Measurements from ENCODE around the gene TAS2R43.
"Not testable (repeated sequence)": the region's sequence is repeated elsewhere in the genome, so short reads cannot be mapped to it uniquely, and the experiment has no call there.

TAS2R43 gene

DNA sequence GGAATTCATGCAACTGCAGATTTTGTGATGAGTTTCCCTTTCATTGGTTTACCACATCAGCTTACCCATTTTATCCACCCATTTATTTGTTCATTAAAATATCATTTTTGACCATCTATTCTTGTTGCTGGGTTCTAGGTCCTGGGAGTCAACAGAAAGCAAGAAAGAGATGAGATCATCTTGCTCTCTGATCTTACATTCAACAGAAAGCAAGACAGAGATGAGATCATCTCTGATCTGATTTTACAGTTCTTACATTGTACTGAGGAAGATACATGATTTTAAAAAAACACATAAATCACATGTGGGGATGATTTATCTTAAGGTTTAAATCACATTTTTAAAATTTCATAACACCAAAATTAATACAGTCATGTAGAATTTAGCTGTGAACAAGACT, 32.3 kb downstream of the TAS2R43 start:
- TF ChIP-seq, protein P1, sequence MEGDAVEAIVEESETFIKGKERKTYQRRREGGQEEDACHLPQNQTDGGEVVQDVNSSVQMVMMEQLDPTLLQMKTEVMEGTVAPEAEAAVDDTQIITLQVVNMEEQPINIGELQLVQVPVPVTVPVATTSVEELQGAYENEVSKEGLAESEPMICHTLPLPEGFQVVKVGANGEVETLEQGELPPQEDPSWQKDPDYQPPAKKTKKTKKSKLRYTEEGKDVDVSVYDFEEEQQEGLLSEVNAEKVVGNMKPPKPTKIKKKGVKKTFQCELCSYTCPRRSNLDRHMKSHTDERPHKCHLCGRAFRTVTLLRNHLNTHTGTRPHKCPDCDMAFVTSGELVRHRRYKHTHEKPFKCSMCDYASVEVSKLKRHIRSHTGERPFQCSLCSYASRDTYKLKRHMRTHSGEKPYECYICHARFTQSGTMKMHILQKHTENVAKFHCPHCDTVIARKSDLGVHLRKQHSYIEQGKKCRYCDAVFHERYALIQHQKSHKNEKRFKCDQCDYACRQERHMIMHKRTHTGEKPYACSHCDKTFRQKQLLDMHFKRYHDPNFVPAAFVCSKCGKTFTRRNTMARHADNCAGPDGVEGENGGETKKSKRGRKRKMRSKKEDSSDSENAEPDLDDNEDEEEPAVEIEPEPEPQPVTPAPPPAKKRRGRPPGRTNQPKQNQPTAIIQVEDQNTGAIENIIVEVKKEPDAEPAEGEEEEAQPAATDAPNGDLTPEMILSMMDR (IDR thresholded peaks at IDR 0.05; ENCODE audit: low read depth, low read length, missing control alignments), result no peak
- no peak for DNase-seq (ENCODE audit: extremely low read depth, low read depth)
- no peak overlapping the region for H3K4me3 ChIP-seq (replicated peaks; ENCODE audit: low read depth, low read length)

DNA sequence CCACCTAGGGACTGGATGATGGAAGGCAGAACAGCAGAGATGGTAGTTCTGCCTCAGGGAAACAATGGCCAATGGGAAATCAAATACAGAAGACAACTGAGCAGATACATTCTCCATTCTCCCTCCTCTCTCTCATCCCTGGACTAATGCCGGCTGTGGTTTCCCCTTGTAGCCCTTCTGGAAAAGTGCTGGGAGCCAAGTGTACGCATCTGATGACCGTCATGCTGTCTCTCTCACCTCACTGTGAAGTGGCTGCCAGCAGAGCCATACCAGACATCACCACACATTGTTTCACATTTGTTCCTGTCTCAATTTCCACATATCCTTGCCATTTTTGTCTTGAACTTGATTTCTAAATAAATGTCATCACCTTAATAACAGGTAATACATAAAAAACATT, 33.1 kb downstream of the TAS2R43 start:
- H3K4me3 ChIP-seq (replicated peaks; ENCODE audit: low read depth, low read length), result no peak overlapping the region
- no peak for DNase-seq (ENCODE audit: extremely low read depth, low read depth)
- TF ChIP-seq, protein P1 (IDR thresholded peaks at IDR 0.05; ENCODE audit: low read depth, low read length, missing control alignments), result no peak

DNA sequence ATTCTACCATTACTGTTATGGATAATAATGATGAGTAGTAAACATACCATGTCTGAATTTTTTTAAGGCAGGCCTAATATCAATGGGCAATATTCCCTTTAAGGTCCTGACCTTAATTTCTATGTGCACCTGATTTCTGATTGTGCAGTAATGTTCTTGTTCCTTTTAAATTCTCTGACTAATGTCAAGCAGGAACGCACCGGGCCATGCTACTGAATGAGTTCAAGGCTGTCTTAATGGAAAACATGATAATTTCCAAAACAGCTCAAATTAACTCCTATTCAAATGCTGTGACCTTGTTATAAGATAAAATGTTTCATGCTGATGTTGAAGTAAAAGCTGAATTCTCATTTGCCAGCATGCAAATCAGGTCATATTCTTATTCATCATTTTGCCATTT, 36.8 kb downstream of the TAS2R43 start:
- TF ChIP-seq, protein P1 (IDR thresholded peaks at IDR 0.05; ENCODE audit: low read depth, low read length, missing control alignments), result no peak
- no peak for DNase-seq (ENCODE audit: extremely low read depth, low read depth)
- H3K4me3 ChIP-seq (replicated peaks; ENCODE audit: low read depth, low read length), result no peak overlapping the region

DNA sequence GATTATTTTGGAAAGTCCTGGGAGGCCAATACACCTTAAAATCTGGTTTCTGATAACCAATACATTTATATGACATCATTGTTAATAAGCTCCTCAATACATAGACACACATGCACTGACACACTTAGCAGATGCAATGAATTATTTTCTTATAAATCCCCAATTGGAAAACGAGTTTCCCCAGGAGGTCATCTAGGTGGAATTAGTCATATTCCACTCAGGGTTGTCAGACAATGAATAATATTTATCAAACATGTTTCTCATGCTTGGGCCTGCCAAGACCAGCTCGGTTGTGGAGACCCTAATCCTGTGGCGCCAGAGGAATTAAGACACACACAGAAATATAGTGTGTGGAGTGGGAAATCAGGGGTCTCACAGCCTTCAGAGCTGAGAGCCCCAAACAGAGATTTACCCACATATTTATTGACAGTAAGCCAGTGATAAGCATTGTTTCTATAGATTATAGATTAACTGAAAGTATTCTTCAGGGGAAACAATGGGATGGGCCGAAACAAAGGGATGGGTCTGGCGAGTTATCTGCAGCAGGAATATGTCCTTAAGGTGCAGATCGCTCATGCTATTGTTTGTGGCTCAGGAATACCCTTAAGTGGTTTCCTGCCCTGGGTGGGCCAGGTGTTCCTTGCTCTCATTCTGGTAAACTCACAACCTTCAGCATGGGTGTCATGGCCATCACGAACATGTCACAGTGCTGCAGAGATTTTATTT, 42.1 kb downstream of the TAS2R43 start:
- H3K4me3 ChIP-seq (replicated peaks; ENCODE audit: low read depth, low read length); DNase-seq (ENCODE audit: extremely low read depth, low read depth): not testable (repeated sequence)

DNA sequence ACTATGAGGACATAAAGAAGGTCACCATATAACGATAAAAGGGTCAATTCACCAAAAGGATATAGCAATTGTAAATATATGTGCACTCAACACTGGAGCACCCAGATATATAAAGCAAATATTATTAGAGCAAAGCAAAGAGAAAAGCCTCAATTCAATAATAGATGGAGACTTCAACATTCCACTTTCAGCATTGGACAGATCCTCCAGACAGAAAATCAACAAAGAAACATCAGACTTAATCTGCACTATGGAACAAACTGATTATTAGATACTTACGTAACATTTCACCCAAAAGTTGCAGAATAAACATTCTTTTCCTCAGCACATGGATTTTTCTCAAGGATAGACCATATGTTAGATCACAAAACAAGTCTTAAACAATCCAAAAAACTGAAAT, 50.7 kb downstream of the TAS2R43 start:
- H3K4me3 ChIP-seq (replicated peaks; ENCODE audit: low read depth, low read length); DNase-seq (ENCODE audit: extremely low read depth, low read depth): not testable (repeated sequence)
